ENCODE data around the gene PIGR. TPM values are rescaled to one million over a fixed set of nuclear protein-coding genes. Genes with fewer than 3 reads are reported as not detected.

The PIGR gene
- total and polyA plus RNA-seq, 9 of the 15 experiments (the other 6 are each of a cell fraction or from before 2014, with no cell fraction given) = 0.01 to 1.5 (median 0.03) TPM; not detected in 4

GRCh38 chr1:206953126-206953525 is 6.9 kb upstream of the PIGR start (continued):
- TF ChIP-seq HDAC2 (IDR thresholded peaks at IDR 0.05) = peak; percentile 82; the same call in 1 of the 2 replicates
- TF ChIP-seq TEAD1 (CRISPR knock-in tag; IDR thresholded peaks at IDR 0.05) = no peak
- TF ChIP-seq TRIM25 (IDR thresholded peaks at IDR 0.05; ENCODE audit: borderline replicate concordance) = no peak
- TF ChIP-seq HIVEP1 (CRISPR knock-in tag; IDR thresholded peaks at IDR 0.05) = no peak
- no peak for TF ChIP-seq ZNF318 (IDR thresholded peaks at IDR 0.05; ENCODE audit: borderline replicate concordance in 1 of 2, low read depth in 1 of 2)
- TF ChIP-seq, protein P1, sequence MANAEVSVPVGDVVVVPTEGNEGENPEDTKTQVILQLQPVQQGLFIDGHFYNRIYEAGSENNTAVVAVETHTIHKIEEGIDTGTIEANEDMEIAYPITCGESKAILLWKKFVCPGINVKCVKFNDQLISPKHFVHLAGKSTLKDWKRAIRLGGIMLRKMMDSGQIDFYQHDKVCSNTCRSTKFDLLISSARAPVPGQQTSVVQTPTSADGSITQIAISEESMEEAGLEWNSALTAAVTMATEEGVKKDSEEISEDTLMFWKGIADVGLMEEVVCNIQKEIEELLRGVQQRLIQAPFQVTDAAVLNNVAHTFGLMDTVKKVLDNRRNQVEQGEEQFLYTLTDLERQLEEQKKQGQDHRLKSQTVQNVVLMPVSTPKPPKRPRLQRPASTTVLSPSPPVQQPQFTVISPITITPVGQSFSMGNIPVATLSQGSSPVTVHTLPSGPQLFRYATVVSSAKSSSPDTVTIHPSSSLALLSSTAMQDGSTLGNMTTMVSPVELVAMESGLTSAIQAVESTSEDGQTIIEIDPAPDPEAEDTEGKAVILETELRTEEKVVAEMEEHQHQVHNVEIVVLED (CRISPR knock-in tag; IDR thresholded peaks at IDR 0.05) = no peak
